Ovary (tissue), 9 donors: Measurements from ENCODE around the gene TLN1. TPM values are rescaled to one million over a fixed set of nuclear protein-coding genes. Genes with fewer than 3 reads are reported as not detected.

ENCODE experiments used
- DNase-seq, 5 donors: peaks; one replicate each; pipeline ENCODE4 v3.0.0-alpha.2; 2019 to 2020
- H3K27ac ChIP-seq, 2 donors: fragments of 200-600 bp; one replicate each; pipeline versions ENCODE4 v1.5.1 to v1.8.0; 2019 to 2022
- H3K27me3 ChIP-seq: fragments of 200-600 bp; one replicate; pipeline ENCODE4 v1.8.0; 2022
- H3K36me3 ChIP-seq: fragments of 200-600 bp; sonication (generic); one replicate; pipeline ENCODE4 v1.5.1; 2019
- H3K4me1 ChIP-seq: one replicate; pipeline ENCODE4 v1.8.1; 2013; ENCODE audit warnings: mild to moderate bottlenecking, moderate library complexity; ENCODE audit not compliant: insufficient read depth
- H3K4me3 ChIP-seq: fragments of 200-600 bp; sonication (generic); one replicate; pipeline ENCODE4 v1.5.1; 2017
- H3K9me3 ChIP-seq, 2 donors: fragments of 200-600 bp in 1 of 2; sonication (generic) in 1 of 2; one replicate each; pipeline versions ENCODE4 v1.5.1 to v1.8.1; 2013 to 2019; ENCODE audit warnings: mild to moderate bottlenecking in 1 of 2, moderate library complexity in 1 of 2
- EP300 ChIP-seq: sonication (generic); formaldehyde crosslinking; IDR thresholded peaks from one replicate; pipeline ENCODE4 v1.6.1; 2017; ENCODE audit warnings: antibody characterized with exemption
- POLR2A ChIP-seq: fragments of 450-650 bp; IDR thresholded peaks from one replicate; pipeline ENCODE4 v1.6.1; 2017; ENCODE audit warnings: antibody characterized with exemption, mild to moderate bottlenecking, moderate library complexity
- WGBS, 3 donors: extraction: QIAGEN DNeasy Blood & Tissue Kit in 1 of 3; methylation state at CpG; one replicate each; pipeline versions ENCODE4 v1.1.5 to v1.1.7; 2013 to 2017; 5-methylcytosine and 5-hydroxymethylcytosine counted together
- intact Hi-C, 4 donors: fragments of 100-400 bp; cut with DNase I; formaldehyde crosslinking; loops; one replicate each; pipeline versions ENCODE4 v1.11.0 to v1.15.1; 2022 to 2023
- polyA plus RNA-seq, 2 donors: library from polyadenylated mRNA; stranded (reverse); fragments of 200-250 nt in 1 of 2; fragments of 350-450 nt in 1 of 2; fragmentation: Illumina TruSeq in 1 of 2; extraction: RNeasy Lipid Tissue Mini Kit (QIAGEN cat#74804) in 1 of 2; gene quantifications; one replicate each; pipeline ENCODE4 v1.2.3, GENCODE V29; 2013 to 2014
- total RNA-seq, 7 donors: library from RNA; depleted of rRNA in 2 of 7; stranded (reverse); fragments of >200 nt in 2 of 7; fragmentation: NEBNext Ultra II Directional in 3 of 7; extraction: Animal tissue kit (Norgen Biotek cat#: 25700) in 3 of 7; gene quantifications; one replicate each; pipeline versions ENCODE4 v1.1.0 to v1.2.4, GENCODE V29; 2016 to 2023
- TF ChIP-seq, protein P1 (sequence below), 3 donors: fragments of 450-650 bp in 2 of 3; fragments of 200-600 bp in 1 of 3; IDR thresholded peaks; one replicate each; pipeline versions ENCODE4 v1.5.1 to v1.8.0; 2016 to 2022; ENCODE audit warnings: antibody characterized with exemption in 3 of 3, mild to moderate bottlenecking in 1 of 3
- donor health status: DM: no; HTN: no; CAD: no; lungs with moderate emphysema.
- donor health status: DM: no; HTN: no; CAD: no.
- donor health status: Bipolar disorder and iron deficiency.
- donor health status: DM: yes; HTN: yes; CAD: no.
- donor health status: DM: no; HTN: no; CAD: no.
- donor health status: DM: yes; HTN: yes; CAD: no.

TLN1 gene
- total and polyA plus RNA-seq, 9 donors = 106 to 344 (median 271) TPM

- WGBS, 3 donors = 70 to 74% (median 72%) methylated on average over 10 of the region's 10 CpGs
- H3K4me3 ChIP-seq = no peak overlapping the region
- TF ChIP-seq, protein P1, sequence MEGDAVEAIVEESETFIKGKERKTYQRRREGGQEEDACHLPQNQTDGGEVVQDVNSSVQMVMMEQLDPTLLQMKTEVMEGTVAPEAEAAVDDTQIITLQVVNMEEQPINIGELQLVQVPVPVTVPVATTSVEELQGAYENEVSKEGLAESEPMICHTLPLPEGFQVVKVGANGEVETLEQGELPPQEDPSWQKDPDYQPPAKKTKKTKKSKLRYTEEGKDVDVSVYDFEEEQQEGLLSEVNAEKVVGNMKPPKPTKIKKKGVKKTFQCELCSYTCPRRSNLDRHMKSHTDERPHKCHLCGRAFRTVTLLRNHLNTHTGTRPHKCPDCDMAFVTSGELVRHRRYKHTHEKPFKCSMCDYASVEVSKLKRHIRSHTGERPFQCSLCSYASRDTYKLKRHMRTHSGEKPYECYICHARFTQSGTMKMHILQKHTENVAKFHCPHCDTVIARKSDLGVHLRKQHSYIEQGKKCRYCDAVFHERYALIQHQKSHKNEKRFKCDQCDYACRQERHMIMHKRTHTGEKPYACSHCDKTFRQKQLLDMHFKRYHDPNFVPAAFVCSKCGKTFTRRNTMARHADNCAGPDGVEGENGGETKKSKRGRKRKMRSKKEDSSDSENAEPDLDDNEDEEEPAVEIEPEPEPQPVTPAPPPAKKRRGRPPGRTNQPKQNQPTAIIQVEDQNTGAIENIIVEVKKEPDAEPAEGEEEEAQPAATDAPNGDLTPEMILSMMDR (IDR thresholded peaks at IDR 0.05) = no peak
- TF ChIP-seq EP300 (no peak), POLR2A (no peak)
- peaks cover 9% of the 10 kb centered on the region for H3K4me1 ChIP-seq
- no peaks in the 10 kb centered on the region for H3K36me3 ChIP-seq
- no peaks in the 10 kb centered on the region for H3K9me3 ChIP-seq
- H3K27ac ChIP-seq = no peak overlapping the region
- no peaks in the 10 kb centered on the region for H3K27me3 ChIP-seq
- DNase-seq = no peak
- intact Hi-C loops = no loop called here
Measured at GRCh38 chr9:35682520-35683315, 49.3 kb downstream of the TLN1 start.

DNA sequence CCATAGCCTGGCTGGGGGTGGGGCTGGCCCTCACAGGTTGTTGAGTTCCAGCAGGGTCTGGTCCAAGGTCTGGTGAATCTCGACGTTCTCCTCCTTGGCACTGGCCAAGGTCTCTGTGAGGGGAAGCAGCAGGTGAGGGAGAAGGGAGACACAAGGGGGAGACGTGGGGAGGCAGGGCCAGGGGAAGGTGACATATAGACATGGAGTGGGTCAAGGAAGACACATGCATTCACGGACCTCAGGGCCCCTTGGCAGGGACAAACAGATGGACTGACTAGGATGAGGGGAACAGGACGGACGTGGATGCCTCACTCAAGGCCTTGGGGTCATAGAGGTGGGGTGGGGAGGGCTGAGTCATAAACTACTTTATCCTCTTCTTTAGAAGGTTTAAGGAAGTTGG, 49.9 kb downstream of the TLN1 start:
- intact Hi-C loops = no loop called here
- DNase-seq = peak in 1 of 5 donors; percentile 16
- H3K9me3 ChIP-seq = no peaks in the 10 kb centered on the region
- H3K27ac ChIP-seq = no peak overlapping the region
- WGBS, 3 donors = 28 to 42% (median 30%) methylated on average over 6 of the region's 6 CpGs
- no peak overlapping the region for H3K4me3 ChIP-seq
- TF ChIP-seq, protein P1 (IDR thresholded peaks at IDR 0.05) = no peak
- TF ChIP-seq POLR2A = no peak
- no peak for TF ChIP-seq EP300
- H3K36me3 ChIP-seq = no peaks in the 10 kb centered on the region
- peaks cover 9% of the 10 kb centered on the region for H3K4me1 ChIP-seq
- no peaks in the 10 kb centered on the region for H3K27me3 ChIP-seq

DNA sequence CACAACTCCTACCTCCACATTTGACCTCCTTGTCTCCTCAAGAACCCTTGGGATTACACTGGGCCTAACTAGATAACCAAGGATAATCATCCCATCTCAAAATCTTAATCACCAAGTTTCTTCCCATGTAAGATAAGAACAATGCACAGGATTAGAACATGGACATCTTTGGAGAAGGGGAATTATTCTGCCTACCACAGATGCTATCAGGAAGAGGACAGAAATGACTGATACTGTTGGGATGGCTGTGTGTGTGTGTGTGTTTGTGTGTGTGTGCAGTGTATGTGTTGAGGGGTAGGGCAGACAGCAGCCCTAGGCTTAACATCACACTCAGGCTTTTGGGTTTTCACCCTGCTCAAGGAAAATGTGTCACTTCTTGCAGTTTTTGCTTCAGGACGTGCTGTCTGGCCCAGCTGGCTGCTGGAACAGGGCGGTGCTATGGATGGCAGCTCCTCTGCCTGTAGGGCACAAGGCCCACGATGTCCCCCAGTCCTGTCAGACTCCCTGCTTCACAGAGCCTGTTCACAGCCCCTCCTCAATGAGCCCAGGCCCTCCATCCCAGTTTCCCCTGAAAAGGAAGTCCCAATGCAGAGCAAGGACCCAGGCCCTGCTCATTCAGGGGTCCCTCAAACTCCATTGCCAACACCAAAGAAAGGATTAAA, 50.5 kb downstream of the TLN1 start:
- Histone ChIP-seq H3K4me3 (no peak overlapping the region), H3K27ac (no peak overlapping the region), H3K9me3 (no peaks in the 10 kb centered on the region), H3K27me3 (no peaks in the 10 kb centered on the region), H3K4me1 (peaks cover 7% of the 10 kb centered on the region), H3K36me3 (no peaks in the 10 kb centered on the region)
- DNase-seq = no peak
- TF ChIP-seq, protein P1 (IDR thresholded peaks at IDR 0.05) = no peak
- TF ChIP-seq EP300 = no peak
- no peak for TF ChIP-seq POLR2A
- intact Hi-C loops = no loop called here
- WGBS, 3 donors = 54 to 59% (median 58%) methylated on average over 3 of the region's 3 CpGs

DNA sequence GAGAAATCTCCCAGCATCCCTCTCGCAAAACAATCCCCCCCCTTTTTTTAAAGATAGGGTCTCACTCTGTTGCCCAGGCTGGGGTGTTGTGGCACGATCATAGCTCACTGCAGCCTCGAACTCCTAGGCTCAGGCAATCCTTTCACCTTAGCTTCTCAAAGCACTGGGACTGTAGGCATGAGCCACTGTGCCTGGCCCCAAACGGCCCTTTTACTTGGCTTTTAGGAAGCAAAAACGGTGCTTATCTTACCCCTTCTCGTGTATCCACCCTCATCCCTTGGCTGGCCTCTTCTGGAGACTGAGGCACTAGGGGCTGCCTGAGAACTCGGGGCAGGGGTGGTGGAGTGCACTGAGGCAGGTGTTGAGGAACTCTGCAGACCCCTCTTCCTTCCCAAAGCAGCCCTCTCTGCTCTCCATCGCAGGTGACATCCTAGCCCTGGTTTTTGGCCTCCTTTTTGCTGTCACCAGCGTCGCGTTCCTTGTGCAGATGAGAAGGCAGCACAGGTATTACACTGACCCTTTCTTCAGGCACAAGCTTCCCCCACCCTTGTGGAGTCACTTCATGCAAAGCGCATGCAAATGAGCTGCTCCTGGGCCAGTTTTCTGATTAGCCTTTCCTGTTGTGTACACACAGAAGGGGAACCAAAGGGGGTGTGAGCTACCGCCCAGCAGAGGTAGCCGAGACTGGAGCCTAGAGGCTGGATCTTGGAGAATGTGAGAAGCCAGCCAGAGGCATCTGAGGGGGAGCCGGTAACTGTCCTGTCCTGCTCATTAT, 51.5 kb downstream of the TLN1 start:
- intact Hi-C loops = no loop called here
- no peak for DNase-seq

More for the DNA sequence above, 51.5 kb downstream of the TLN1 start:
- H3K27ac ChIP-seq = no peak overlapping the region
- no peak overlapping the region for H3K4me3 ChIP-seq
- H3K36me3 ChIP-seq = no peaks in the 10 kb centered on the region
- no peaks in the 10 kb centered on the region for H3K27me3 ChIP-seq
- 25 to 34% (median 28%) methylated on average over 15 of the region's 15 CpGs for WGBS, 3 donors
- H3K4me1 ChIP-seq = peaks cover 10% of the 10 kb centered on the region
- TF ChIP-seq, protein P1 (IDR thresholded peaks at IDR 0.05) = no peak
- TF ChIP-seq POLR2A = no peak
- H3K9me3 ChIP-seq = no peaks in the 10 kb centered on the region
